Uterus (tissue), 2 donors: ENCODE measurements around the gene TGM2.

Experiments used
- CTCF ChIP-seq, 4 experiments: fragments of 200-600 bp in 2 of 4; fragments of 450-650 bp in 2 of 4; sonication (generic) in 2 of 4; IDR thresholded peaks; one replicate each; pipeline ENCODE4 v1.5.1; 2016 to 2019; ENCODE audit warnings: antibody characterized with exemption in 4 of 4, mild to moderate bottlenecking in 2 of 4, moderate library complexity in 1 of 4
- POLR2A ChIP-seq, 2 donors: fragments of 450-650 bp; IDR thresholded peaks; one replicate each; pipeline ENCODE4 v1.6.1; 2016; ENCODE audit warnings: antibody characterized with exemption in 2 of 2, mild to moderate bottlenecking in 1 of 2, moderate library complexity in 1 of 2

GRCh38 chr20:38109591-38110524 is 55.2 kb downstream of the TGM2 start:
- no peak for TF ChIP-seq POLR2A (IDR thresholded peaks at IDR 0.05)
- TF ChIP-seq CTCF (IDR thresholded peaks at IDR 0.05): no peak
